PC-3 (cell line): ENCODE data around the gene IGFL2. TPM values are rescaled to one million over a fixed set of nuclear protein-coding genes. Genes with fewer than 3 reads are reported as not detected.

Experiments
- ATAC-seq: fragments of 200-7000 bp; cut with Tn5 transposase; 2 replicates; pipeline ENCODE4 v1.9.1; 2020; ENCODE audit warnings: mild to moderate bottlenecking, moderate library complexity
- BruUV-seq: library from RNA; stranded (reverse); fragments of 400-500 nt; replicated peaks from 2 replicates; lab custom pipeline; 2021; lab: Mats Ljungman, UMichigan
- CTCF ChIA-PET: fragments of 300-600 bp; sonication (Branson Sonifier 250); formaldehyde crosslinking; loops from one replicate; lab custom pipeline; 2022; ENCODE audit warnings: antibody characterized with exemption; lab: Charles Lee
- POLR2A ChIA-PET: fragments of 300-600 bp; sonication (Branson Sonifier 250); formaldehyde crosslinking; loops from one replicate; lab custom pipeline; 2022; ENCODE audit warnings: antibody characterized with exemption; ENCODE audit not compliant: unreplicated experiment; lab: Charles Lee
- DNase-seq: peaks from one replicate; pipeline ENCODE4 v3.0.0-alpha.2; 2015
- H2AFZ ChIP-seq: fragments of 300-600 bp; sonication (generic); 2 replicates; pipeline ENCODE4 v1.6.0; 2016; ENCODE audit warnings: antibody characterized with exemption, low read length
- H3F3A ChIP-seq: fragments of 300-600 bp; sonication (generic); one replicate; pipeline ENCODE4 v1.6.0; 2017; ENCODE audit warnings: antibody characterized with exemption, low read length, control low read depth, mild to moderate bottlenecking; ENCODE audit not compliant: unreplicated experiment
- H3K27ac ChIP-seq: fragments of 300-600 bp; sonication (generic); 2 replicates; pipeline ENCODE4 v1.5.1; 2016; ENCODE audit warnings: mild to moderate bottlenecking, low read length
- H3K27me3 ChIP-seq: fragments of 300-600 bp; sonication (generic); 2 replicates; pipeline ENCODE4 v1.6.1; 2016; ENCODE audit warnings: low read length, mixed read lengths
- H3K36me3 ChIP-seq: fragments of 300-600 bp; sonication (generic); 2 replicates; pipeline ENCODE4 v1.6.1; 2016; ENCODE audit warnings: low read depth, mixed run types, low read length, mixed read lengths
- H3K4me1 ChIP-seq: fragments of 300-600 bp; sonication (generic); 2 replicates; pipeline ENCODE4 v1.5.1; 2016; ENCODE audit warnings: low read length; ENCODE audit not compliant: insufficient read depth
- H3K4me2 ChIP-seq: fragments of 300-600 bp; sonication (generic); 2 replicates; pipeline ENCODE4 v1.6.0; 2016; ENCODE audit warnings: low read length
- H3K4me3 ChIP-seq: fragments of 300-600 bp; sonication (generic); 2 replicates; pipeline ENCODE4 v1.5.1; 2016; ENCODE audit warnings: mild to moderate bottlenecking, low read length, mixed read lengths
- H3K79me2 ChIP-seq: fragments of 300-600 bp; sonication (generic); 2 replicates; pipeline ENCODE4 v1.6.1; 2017; ENCODE audit warnings: low read length, mixed read lengths
- H3K9ac ChIP-seq: fragments of 300-600 bp; sonication (generic); 2 replicates; pipeline ENCODE4 v1.6.0; 2016; ENCODE audit warnings: mild to moderate bottlenecking, low read length
- H3K9me2 ChIP-seq: fragments of 300-600 bp; sonication (generic); replicated peaks from 2 replicates; pipeline ENCODE4 v1.6.1; 2016; ENCODE audit warnings: mixed run types, low read length, mixed read lengths
- H3K9me3 ChIP-seq: fragments of 300-600 bp; sonication (generic); 2 replicates; pipeline ENCODE4 v1.6.1; 2016; ENCODE audit warnings: low read length, mixed read lengths
- H4K20me1 ChIP-seq: fragments of 300-600 bp; sonication (generic); 2 replicates; pipeline ENCODE4 v1.6.1; 2016; ENCODE audit warnings: low read length, mixed read lengths
- EZH2 ChIP-seq: fragments of 300-600 bp; sonication (generic); IDR thresholded peaks from one replicate; pipeline ENCODE4 v1.6.1; 2017; ENCODE audit warnings: antibody characterized with exemption, mild to moderate bottlenecking, low read length; ENCODE audit not compliant: unreplicated experiment
- EZH2phosphoT487 ChIP-seq: fragments of 300-600 bp; sonication (generic); IDR thresholded peaks from 2 replicates; pipeline ENCODE4 v1.6.1; 2018; ENCODE audit warnings: mild to moderate bottlenecking, antibody characterized with exemption, low read length, borderline replicate concordance
- intact Hi-C: fragments of 100-400 bp; cut with micrococcal nuclease; formaldehyde crosslinking; loops from 2 replicates; pipeline ENCODE4 v1.9.0; 2023
- total RNA-seq: library from RNA; depleted of rRNA; stranded (reverse); fragments of >200 nt; gene quantifications from 2 replicates; pipeline ENCODE4 v1.2.3, GENCODE V29; 2014
- TF ChIP-seq, protein P1 (sequence below): fragments of 300-600 bp; sonication (generic); conservative IDR thresholded peaks from 2 replicates; pipeline ENCODE4 v1.5.1; 2017; ENCODE audit warnings: antibody characterized with exemption, low read depth, mild to moderate bottlenecking, low read length

Gene IGFL2
- total RNA-seq, 1 experiment from 2014 or later, result not detected

DNA sequence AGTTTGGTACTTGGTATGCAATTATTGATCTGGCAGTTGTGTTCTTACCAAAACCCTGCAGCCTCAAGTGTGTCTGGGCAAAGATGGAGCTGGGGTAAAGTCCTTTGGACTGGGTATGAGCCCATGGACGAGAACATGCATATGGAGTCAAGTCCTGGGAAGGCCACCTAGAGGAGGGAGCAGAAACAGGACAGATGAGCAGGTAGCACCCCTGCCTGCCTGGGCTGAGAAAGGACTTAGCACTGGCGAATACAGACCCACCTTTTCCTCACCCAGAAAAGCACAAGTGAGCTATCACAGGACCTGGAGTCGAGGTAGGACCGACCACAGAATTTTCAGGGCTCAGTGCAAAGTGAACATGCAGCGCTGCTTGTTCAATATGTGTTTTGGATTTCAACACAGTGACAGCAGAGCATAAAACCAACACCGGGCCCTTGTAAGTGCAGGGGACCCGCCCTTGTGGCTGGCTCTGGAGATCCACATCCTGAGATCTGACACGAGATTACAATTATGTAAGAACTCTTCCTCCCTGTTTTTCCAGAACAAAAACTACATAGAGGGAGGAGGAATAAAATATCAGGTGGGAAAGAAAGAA, 25.9 kb downstream of the IGFL2 start:
- no peak overlapping the region for H3K9ac ChIP-seq
- no peaks in the 10 kb centered on the region for H3K9me3 ChIP-seq
- ATAC-seq (no peak), DNase-seq (no peak)
- H2AFZ ChIP-seq, result no peak overlapping the region
- intact Hi-C loops, result no loop called here
- CTCF ChIA-PET, result no interaction called here
- no peaks in the 10 kb centered on the region for H3F3A ChIP-seq
- H3K36me3 ChIP-seq, result no peaks in the 10 kb centered on the region
- H3K4me2 ChIP-seq, result no peak overlapping the region
- no peak overlapping the region for H3K27ac ChIP-seq
- no peaks in the 10 kb centered on the region for H3K4me1 ChIP-seq
- no peaks in the 10 kb centered on the region for H3K9me2 ChIP-seq
- no peaks in the 10 kb centered on the region for H3K79me2 ChIP-seq
- POLR2A ChIA-PET, result no interaction called here
- no peaks in the 10 kb centered on the region for H4K20me1 ChIP-seq
- TF ChIP-seq, protein P1, sequence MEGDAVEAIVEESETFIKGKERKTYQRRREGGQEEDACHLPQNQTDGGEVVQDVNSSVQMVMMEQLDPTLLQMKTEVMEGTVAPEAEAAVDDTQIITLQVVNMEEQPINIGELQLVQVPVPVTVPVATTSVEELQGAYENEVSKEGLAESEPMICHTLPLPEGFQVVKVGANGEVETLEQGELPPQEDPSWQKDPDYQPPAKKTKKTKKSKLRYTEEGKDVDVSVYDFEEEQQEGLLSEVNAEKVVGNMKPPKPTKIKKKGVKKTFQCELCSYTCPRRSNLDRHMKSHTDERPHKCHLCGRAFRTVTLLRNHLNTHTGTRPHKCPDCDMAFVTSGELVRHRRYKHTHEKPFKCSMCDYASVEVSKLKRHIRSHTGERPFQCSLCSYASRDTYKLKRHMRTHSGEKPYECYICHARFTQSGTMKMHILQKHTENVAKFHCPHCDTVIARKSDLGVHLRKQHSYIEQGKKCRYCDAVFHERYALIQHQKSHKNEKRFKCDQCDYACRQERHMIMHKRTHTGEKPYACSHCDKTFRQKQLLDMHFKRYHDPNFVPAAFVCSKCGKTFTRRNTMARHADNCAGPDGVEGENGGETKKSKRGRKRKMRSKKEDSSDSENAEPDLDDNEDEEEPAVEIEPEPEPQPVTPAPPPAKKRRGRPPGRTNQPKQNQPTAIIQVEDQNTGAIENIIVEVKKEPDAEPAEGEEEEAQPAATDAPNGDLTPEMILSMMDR, result no peak
- TF ChIP-seq EZH2phosphoT487 (no peak), EZH2 (no peak)
- no peak overlapping the region for H3K4me3 ChIP-seq
- 0 out of 2 replicates have a peak, but pooled peaks cover 9% of the 10 kb centered on the region for H3K27me3 ChIP-seq
- BruUV-seq, result no TSS peak

GRCh38 chr19:46176116-46176860, 28.2 kb downstream of the IGFL2 start:
- Histone ChIP-seq H3K4me1 (peaks cover 20% of the 10 kb centered on the region), H3K4me2 (no peak overlapping the region), H3K9ac (no peak overlapping the region), H3K9me2 (no peaks in the 10 kb centered on the region), H3K79me2 (no peaks in the 10 kb centered on the region), H2AFZ (no peak overlapping the region), H3K27me3 (0 out of 2 replicates have a peak, but pooled peaks cover 2% of the 10 kb centered on the region), H4K20me1 (no peaks in the 10 kb centered on the region), H3K4me3 (no peak overlapping the region), H3F3A (no peaks in the 10 kb centered on the region), H3K36me3 (no peaks in the 10 kb centered on the region), H3K9me3 (no peaks in the 10 kb centered on the region), H3K27ac (no peak overlapping the region)
- DNase-seq (no peak), ATAC-seq (no peak)
- ChIA-PET POLR2A (no interaction called here), CTCF (no interaction called here)
- TF ChIP-seq, protein P1, result no peak
- TF ChIP-seq EZH2, result no peak
- no peak for TF ChIP-seq EZH2phosphoT487
- intact Hi-C loops, result no loop called here
- no TSS peak for BruUV-seq
